ENCODE data around the gene RHBDL2. TPM values are rescaled to one million over a fixed set of nuclear protein-coding genes. Genes with fewer than 3 reads are reported as not detected.
"Not testable (repeated sequence)": the region's sequence is repeated elsewhere in the genome, so short reads cannot be mapped to it uniquely, and the experiment has no call there.

The RHBDL2 gene
- total and polyA plus RNA-seq, 2 donors (not counting 1 experiment from before 2014, with no cell fraction given) = 1.2 to 1.5 TPM

- Histone ChIP-seq H3K4me2 (ENCODE audit: extremely low read depth, insufficient read depth, low read length) (no peak overlapping the region), H3K79me2 (ENCODE audit: control insufficient read depth, insufficient read depth, low read length) (no peaks in the 10 kb centered on the region), H3K4me1 (ENCODE audit: control insufficient read depth, extremely low read depth, insufficient read depth, low read length) (no peaks in the 10 kb centered on the region), H2AFZ (ENCODE audit: low read length) (no peak overlapping the region), H4K20me1 (ENCODE audit: control insufficient read depth, extremely low read depth, insufficient read depth, low read length) (no peaks in the 10 kb centered on the region), H3K36me3 (ENCODE audit: control insufficient read depth, insufficient read depth, low read length) (no peaks in the 10 kb centered on the region), H3K27me3 (ENCODE audit: control insufficient read depth, insufficient read depth, low read length) (no peaks in the 10 kb centered on the region), H3K27ac (ENCODE audit: insufficient read depth, low read length) (no peak overlapping the region), H3K9me3 (ENCODE audit: control insufficient read depth, insufficient read depth, low read depth, low read length) (no peaks in the 10 kb centered on the region), H3K9ac (ENCODE audit: insufficient read depth, low read length) (no peak overlapping the region), H3K4me3 (replicated peaks in 1 of 4; ENCODE audit: control extremely low read depth in 1 of 4, insufficient read depth in 1 of 4, low read depth in 3 of 4, low read length in 4 of 4) (no peak overlapping the region)
- TF ChIP-seq EZH2 (IDR thresholded peaks at IDR 0.05; ENCODE audit: low read length, missing control alignments) (no peak), CTCF (conservative IDR thresholded peaks at IDR 0.05 in 1 of 2, IDR thresholded peaks at IDR 0.05 in 1 of 2; ENCODE audit: low read depth in 1 of 2, low read length in 2 of 2) (no peak)
- DNase-seq (ENCODE audit: low read depth in 2 of 2) = no peak
Observed at GRCh38 chr1:38917772-38918171, 23.9 kb downstream of the RHBDL2 start.

GRCh38 chr1:38917337-38917736, 24.3 kb downstream of the RHBDL2 start:
- Histone ChIP-seq H3K36me3 (ENCODE audit: control insufficient read depth, insufficient read depth, low read length) (no peaks in the 10 kb centered on the region), H3K9me3 (ENCODE audit: control insufficient read depth, insufficient read depth, low read depth, low read length) (no peaks in the 10 kb centered on the region), H3K4me1 (ENCODE audit: control insufficient read depth, extremely low read depth, insufficient read depth, low read length) (no peaks in the 10 kb centered on the region), H3K9ac (ENCODE audit: insufficient read depth, low read length) (no peak overlapping the region), H4K20me1 (ENCODE audit: control insufficient read depth, extremely low read depth, insufficient read depth, low read length) (no peaks in the 10 kb centered on the region), H3K27ac (ENCODE audit: insufficient read depth, low read length) (no peak overlapping the region), H3K4me2 (ENCODE audit: extremely low read depth, insufficient read depth, low read length) (no peak overlapping the region), H3K79me2 (ENCODE audit: control insufficient read depth, insufficient read depth, low read length) (no peaks in the 10 kb centered on the region), H3K4me3 (replicated peaks in 1 of 4; ENCODE audit: control extremely low read depth in 1 of 4, insufficient read depth in 1 of 4, low read depth in 3 of 4, low read length in 4 of 4) (no peak overlapping the region), H3K27me3 (ENCODE audit: control insufficient read depth, insufficient read depth, low read length) (no peaks in the 10 kb centered on the region), H2AFZ (ENCODE audit: low read length) (no peak overlapping the region)
- TF ChIP-seq EZH2 (IDR thresholded peaks at IDR 0.05; ENCODE audit: low read length, missing control alignments) = no peak
- no peak for TF ChIP-seq CTCF (conservative IDR thresholded peaks at IDR 0.05 in 1 of 2, IDR thresholded peaks at IDR 0.05 in 1 of 2; ENCODE audit: low read depth in 1 of 2, low read length in 2 of 2)
- no peak for DNase-seq (ENCODE audit: low read depth in 2 of 2)

GRCh38 chr1:38915352-38915948, 26.2 kb downstream of the RHBDL2 start:
- no peak overlapping the region for H3K4me2 ChIP-seq (ENCODE audit: extremely low read depth, insufficient read depth, low read length)
- no peak overlapping the region for H3K4me3 ChIP-seq (replicated peaks in 1 of 4; ENCODE audit: control extremely low read depth in 1 of 4, insufficient read depth in 1 of 4, low read depth in 3 of 4, low read length in 4 of 4)
- H3K27me3 ChIP-seq (ENCODE audit: control insufficient read depth, insufficient read depth, low read length) = no peaks in the 10 kb centered on the region
- no peaks in the 10 kb centered on the region for H3K9me3 ChIP-seq (ENCODE audit: control insufficient read depth, insufficient read depth, low read depth, low read length)
- H4K20me1 ChIP-seq (ENCODE audit: control insufficient read depth, extremely low read depth, insufficient read depth, low read length) = no peaks in the 10 kb centered on the region
- H3K9ac ChIP-seq (ENCODE audit: insufficient read depth, low read length) = no peak overlapping the region
- no peak overlapping the region for H3K27ac ChIP-seq (ENCODE audit: insufficient read depth, low read length)
- no peaks in the 10 kb centered on the region for H3K36me3 ChIP-seq (ENCODE audit: control insufficient read depth, insufficient read depth, low read length)
- H2AFZ ChIP-seq (ENCODE audit: low read length) = no peak overlapping the region
- DNase-seq (ENCODE audit: low read depth in 2 of 2) = peak in 1 of 2 donors; percentile 7
- H3K79me2 ChIP-seq (ENCODE audit: control insufficient read depth, insufficient read depth, low read length) = no peaks in the 10 kb centered on the region
- H3K4me1 ChIP-seq (ENCODE audit: control insufficient read depth, extremely low read depth, insufficient read depth, low read length) = no peaks in the 10 kb centered on the region
- TF ChIP-seq CTCF (conservative IDR thresholded peaks at IDR 0.05 in 1 of 2, IDR thresholded peaks at IDR 0.05 in 1 of 2; ENCODE audit: low read depth in 1 of 2, low read length in 2 of 2) (no peak), EZH2 (IDR thresholded peaks at IDR 0.05; ENCODE audit: low read length, missing control alignments) (no peak)

GRCh38 chr1:38914908-38915307, 26.7 kb downstream of the RHBDL2 start:
- not testable (repeated sequence) for H3K4me1 ChIP-seq (ENCODE audit: control insufficient read depth, extremely low read depth, insufficient read depth, low read length); H3K4me3 ChIP-seq (replicated peaks in 1 of 4; ENCODE audit: control extremely low read depth in 1 of 4, insufficient read depth in 1 of 4, low read depth in 3 of 4, low read length in 4 of 4); H3K4me2 ChIP-seq (ENCODE audit: extremely low read depth, insufficient read depth, low read length); H3K27ac ChIP-seq (ENCODE audit: insufficient read depth, low read length); H3K79me2 ChIP-seq (ENCODE audit: control insufficient read depth, insufficient read depth, low read length); H3K36me3 ChIP-seq (ENCODE audit: control insufficient read depth, insufficient read depth, low read length); H3K9ac ChIP-seq (ENCODE audit: insufficient read depth, low read length); H3K27me3 ChIP-seq (ENCODE audit: control insufficient read depth, insufficient read depth, low read length); H2AFZ ChIP-seq (ENCODE audit: low read length); H3K9me3 ChIP-seq (ENCODE audit: control insufficient read depth, insufficient read depth, low read depth, low read length); H4K20me1 ChIP-seq (ENCODE audit: control insufficient read depth, extremely low read depth, insufficient read depth, low read length); DNase-seq (ENCODE audit: low read depth in 2 of 2)
